Measurements from ENCODE around the gene NUP35. TPM values are rescaled to one million over a fixed set of nuclear protein-coding genes. Genes with fewer than 3 reads are reported as not detected.

The NUP35 gene
- polyA plus RNA-seq, 1 donor from 2014 or later, result 40.7 TPM

DNA sequence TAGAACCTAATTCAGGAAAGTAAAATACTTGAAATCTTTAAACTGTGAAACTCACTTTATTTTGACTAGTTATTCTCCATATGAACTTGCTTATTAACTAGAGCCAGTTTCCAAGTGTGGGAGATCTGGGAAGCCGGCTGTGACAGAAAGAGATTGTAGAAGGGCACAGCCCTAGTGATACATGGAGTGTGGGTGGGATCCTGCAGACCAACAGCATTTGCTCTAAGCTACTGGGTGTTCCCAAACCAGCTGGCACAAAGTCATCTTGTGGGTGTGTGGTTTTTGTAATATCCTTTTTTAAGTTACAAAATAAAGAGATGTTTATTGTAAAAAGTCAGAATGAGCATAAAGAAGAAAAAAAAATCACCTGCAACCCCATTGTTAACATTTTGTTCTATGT, 42.3 kb upstream of the NUP35 start:
- Histone ChIP-seq H3K36me3 (ENCODE audit: insufficient read depth, low read length) (no peaks in the 10 kb centered on the region), H2AFZ (ENCODE audit: low read depth, low read length) (no peak overlapping the region), H3K27ac (ENCODE audit: low read length) (no peak overlapping the region), H4K20me1 (ENCODE audit: insufficient read depth) (no peaks in the 10 kb centered on the region), H3K9me2 (ENCODE audit: insufficient read depth, low read length) (no peaks in the 10 kb centered on the region), H3F3A (ENCODE audit: insufficient read depth, low read length, poor library complexity, severe bottlenecking) (no peaks in the 10 kb centered on the region), H3K79me2 (replicated peaks; ENCODE audit: insufficient read depth, low read length) (no peaks in the 10 kb centered on the region), H3K9ac (ENCODE audit: low read length) (no peak overlapping the region), H3K4me2 (ENCODE audit: low read length) (no peak overlapping the region), H3K9me3 (ENCODE audit: low read length) (no peaks in the 10 kb centered on the region), H3K4me3 (ENCODE audit: low read length) (no peak overlapping the region), H3K27me3 (ENCODE audit: insufficient read depth, low read depth, low read length) (no peaks in the 10 kb centered on the region)
- no peak for TF ChIP-seq EZH2 (IDR thresholded peaks at IDR 0.05; ENCODE audit: borderline replicate concordance, insufficient read depth, low read length, poor library complexity, severe bottlenecking)
- TF ChIP-seq MXI1 (conservative IDR thresholded peaks at IDR 0.05; ENCODE audit: poor library complexity, severe bottlenecking), result no peak
- no peak for TF ChIP-seq SMC3 (conservative IDR thresholded peaks at IDR 0.05; ENCODE audit: poor library complexity)
- TF ChIP-seq EP300 (conservative IDR thresholded peaks at IDR 0.05; ENCODE audit: poor library complexity, severe bottlenecking), result no peak
- TF ChIP-seq, protein P1, sequence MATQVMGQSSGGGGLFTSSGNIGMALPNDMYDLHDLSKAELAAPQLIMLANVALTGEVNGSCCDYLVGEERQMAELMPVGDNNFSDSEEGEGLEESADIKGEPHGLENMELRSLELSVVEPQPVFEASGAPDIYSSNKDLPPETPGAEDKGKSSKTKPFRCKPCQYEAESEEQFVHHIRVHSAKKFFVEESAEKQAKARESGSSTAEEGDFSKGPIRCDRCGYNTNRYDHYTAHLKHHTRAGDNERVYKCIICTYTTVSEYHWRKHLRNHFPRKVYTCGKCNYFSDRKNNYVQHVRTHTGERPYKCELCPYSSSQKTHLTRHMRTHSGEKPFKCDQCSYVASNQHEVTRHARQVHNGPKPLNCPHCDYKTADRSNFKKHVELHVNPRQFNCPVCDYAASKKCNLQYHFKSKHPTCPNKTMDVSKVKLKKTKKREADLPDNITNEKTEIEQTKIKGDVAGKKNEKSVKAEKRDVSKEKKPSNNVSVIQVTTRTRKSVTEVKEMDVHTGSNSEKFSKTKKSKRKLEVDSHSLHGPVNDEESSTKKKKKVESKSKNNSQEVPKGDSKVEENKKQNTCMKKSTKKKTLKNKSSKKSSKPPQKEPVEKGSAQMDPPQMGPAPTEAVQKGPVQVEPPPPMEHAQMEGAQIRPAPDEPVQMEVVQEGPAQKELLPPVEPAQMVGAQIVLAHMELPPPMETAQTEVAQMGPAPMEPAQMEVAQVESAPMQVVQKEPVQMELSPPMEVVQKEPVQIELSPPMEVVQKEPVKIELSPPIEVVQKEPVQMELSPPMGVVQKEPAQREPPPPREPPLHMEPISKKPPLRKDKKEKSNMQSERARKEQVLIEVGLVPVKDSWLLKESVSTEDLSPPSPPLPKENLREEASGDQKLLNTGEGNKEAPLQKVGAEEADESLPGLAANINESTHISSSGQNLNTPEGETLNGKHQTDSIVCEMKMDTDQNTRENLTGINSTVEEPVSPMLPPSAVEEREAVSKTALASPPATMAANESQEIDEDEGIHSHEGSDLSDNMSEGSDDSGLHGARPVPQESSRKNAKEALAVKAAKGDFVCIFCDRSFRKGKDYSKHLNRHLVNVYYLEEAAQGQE (IDR thresholded peaks at IDR 0.05; ENCODE audit: borderline replicate concordance), result no peak
- TF ChIP-seq POLR2AphosphoS5 (IDR thresholded peaks at IDR 0.05), result no peak
- no peak for TF ChIP-seq TAF1 (IDR thresholded peaks at IDR 0.05; ENCODE audit: low read depth)
- TF ChIP-seq, protein P2, sequence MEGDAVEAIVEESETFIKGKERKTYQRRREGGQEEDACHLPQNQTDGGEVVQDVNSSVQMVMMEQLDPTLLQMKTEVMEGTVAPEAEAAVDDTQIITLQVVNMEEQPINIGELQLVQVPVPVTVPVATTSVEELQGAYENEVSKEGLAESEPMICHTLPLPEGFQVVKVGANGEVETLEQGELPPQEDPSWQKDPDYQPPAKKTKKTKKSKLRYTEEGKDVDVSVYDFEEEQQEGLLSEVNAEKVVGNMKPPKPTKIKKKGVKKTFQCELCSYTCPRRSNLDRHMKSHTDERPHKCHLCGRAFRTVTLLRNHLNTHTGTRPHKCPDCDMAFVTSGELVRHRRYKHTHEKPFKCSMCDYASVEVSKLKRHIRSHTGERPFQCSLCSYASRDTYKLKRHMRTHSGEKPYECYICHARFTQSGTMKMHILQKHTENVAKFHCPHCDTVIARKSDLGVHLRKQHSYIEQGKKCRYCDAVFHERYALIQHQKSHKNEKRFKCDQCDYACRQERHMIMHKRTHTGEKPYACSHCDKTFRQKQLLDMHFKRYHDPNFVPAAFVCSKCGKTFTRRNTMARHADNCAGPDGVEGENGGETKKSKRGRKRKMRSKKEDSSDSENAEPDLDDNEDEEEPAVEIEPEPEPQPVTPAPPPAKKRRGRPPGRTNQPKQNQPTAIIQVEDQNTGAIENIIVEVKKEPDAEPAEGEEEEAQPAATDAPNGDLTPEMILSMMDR (IDR thresholded peaks at IDR 0.05; ENCODE audit: poor library complexity, severe bottlenecking), result no peak
- TF ChIP-seq RAD21 (conservative IDR thresholded peaks at IDR 0.05), result no peak

DNA sequence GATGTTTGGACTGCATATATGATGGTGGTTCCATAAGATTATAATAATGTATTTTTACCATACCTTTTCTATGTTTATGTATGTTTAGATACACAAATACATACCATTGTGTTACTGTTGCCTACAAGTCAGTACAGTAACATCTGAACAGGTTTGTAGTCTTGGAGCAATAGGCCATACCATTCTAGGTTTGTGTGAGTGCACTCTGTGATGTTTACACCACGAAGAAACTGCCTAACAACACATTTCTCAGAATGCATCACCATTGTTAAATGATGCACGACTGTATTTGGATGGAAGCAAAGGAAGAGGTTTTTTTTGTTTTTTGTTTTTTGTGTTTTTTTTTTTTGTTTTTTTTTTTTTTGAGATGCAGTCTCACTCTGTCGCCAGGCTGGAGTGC, 36.2 kb upstream of the NUP35 start:
- TF ChIP-seq MXI1 (conservative IDR thresholded peaks at IDR 0.05; ENCODE audit: poor library complexity, severe bottlenecking) (no peak), SMC3 (conservative IDR thresholded peaks at IDR 0.05; ENCODE audit: poor library complexity) (no peak)
- TF ChIP-seq, protein P1 (IDR thresholded peaks at IDR 0.05; ENCODE audit: borderline replicate concordance), result no peak
- TF ChIP-seq, protein P2 (IDR thresholded peaks at IDR 0.05; ENCODE audit: poor library complexity, severe bottlenecking), result no peak
- H3K36me3 ChIP-seq (ENCODE audit: insufficient read depth, low read length), result no peaks in the 10 kb centered on the region
- no peaks in the 10 kb centered on the region for H3K9me3 ChIP-seq (ENCODE audit: low read length)
- H3K9ac ChIP-seq (ENCODE audit: low read length), result no peak overlapping the region
- no peaks in the 10 kb centered on the region for H4K20me1 ChIP-seq (ENCODE audit: insufficient read depth)
- no peak overlapping the region for H3K4me2 ChIP-seq (ENCODE audit: low read length)
- no peaks in the 10 kb centered on the region for H3K9me2 ChIP-seq (ENCODE audit: insufficient read depth, low read length)
- H3K4me3 ChIP-seq (ENCODE audit: low read length), result no peak overlapping the region
- H3K27ac ChIP-seq (ENCODE audit: low read length), result no peak overlapping the region
- no peaks in the 10 kb centered on the region for H3F3A ChIP-seq (ENCODE audit: insufficient read depth, low read length, poor library complexity, severe bottlenecking)
- no peaks in the 10 kb centered on the region for H3K27me3 ChIP-seq (ENCODE audit: insufficient read depth, low read depth, low read length)
- H3K79me2 ChIP-seq (replicated peaks; ENCODE audit: insufficient read depth, low read length), result no peaks in the 10 kb centered on the region
- no peak overlapping the region for H2AFZ ChIP-seq (ENCODE audit: low read depth, low read length)
